WTC11 (cell line): ENCODE measurements around the gene EGLN2. TPM values are rescaled to one million over a fixed set of nuclear protein-coding genes. Genes with fewer than 3 reads are reported as not detected.

Experiments
- ATAC-seq: fragments of 200-7000 bp; cut with Tn5 transposase; 2 replicates; pipeline ENCODE4 v1.10.0; 2021; ENCODE audit warnings: mild to moderate bottlenecking, moderate library complexity
- CTCF ChIA-PET: fragments of 300-600 bp; sonication (Branson Sonifier 250); formaldehyde crosslinking; loops from one replicate; lab custom pipeline; 2021; ENCODE audit warnings: antibody characterized with exemption; lab: Charles Lee
- POLR2A ChIA-PET: fragments of 350-600 bp; sonication (Branson Sonifier 250); formaldehyde crosslinking; loops from one replicate; lab custom pipeline; 2021; ENCODE audit warnings: antibody characterized with exemption; lab: Charles Lee
- DNase-seq: peaks from one replicate; pipeline ENCODE4 v3.0.0; 2021; ENCODE audit warnings: low spot score
- H3K27ac Mint-ChIP-seq: 2 replicates; pipeline ENCODE4 v1.8.0; 2021; ENCODE audit warnings: mixed read lengths
- H3K27me3 Mint-ChIP-seq: 2 replicates; pipeline ENCODE4 v1.8.0; 2021; ENCODE audit warnings: low read depth, mild to moderate bottlenecking, moderate library complexity, mixed read lengths
- H3K36me3 Mint-ChIP-seq: 2 replicates; pipeline ENCODE4 v1.8.0; 2021; ENCODE audit warnings: mixed read lengths
- H3K4me1 Mint-ChIP-seq: 2 replicates; pipeline ENCODE4 v1.8.0; 2022; ENCODE audit warnings: mixed read lengths
- H3K4me3 Mint-ChIP-seq: 2 replicates; pipeline ENCODE4 v1.8.0; 2021; ENCODE audit warnings: mild to moderate bottlenecking, moderate library complexity, mixed read lengths
- H3K9me3 Mint-ChIP-seq: 2 replicates; pipeline ENCODE4 v1.8.0; 2021; ENCODE audit warnings: mixed read lengths
- ELF4 ChIP-seq: sonication (generic); formaldehyde crosslinking; IDR thresholded peaks from 2 replicates; pipeline ENCODE4 v1.8.1; 2022; ENCODE audit warnings: low read depth, mild to moderate bottlenecking, moderate library complexity, missing genetic modification reagents
- ETV6 ChIP-seq: sonication (generic); formaldehyde crosslinking; IDR thresholded peaks from 2 replicates; pipeline ENCODE4 v1.8.1; 2022; ENCODE audit warnings: mild to moderate bottlenecking, missing genetic modification reagents
- FOXK1 ChIP-seq: sonication (generic); formaldehyde crosslinking; IDR thresholded peaks from 2 replicates; pipeline ENCODE4 v1.8.0; 2022; ENCODE audit warnings: mild to moderate bottlenecking, moderate library complexity, missing genetic modification reagents
- FOXP1 ChIP-seq: sonication (generic); formaldehyde crosslinking; IDR thresholded peaks from 2 replicates; pipeline ENCODE4 v1.8.0; 2022; ENCODE audit warnings: missing genetic modification reagents, mild to moderate bottlenecking, moderate library complexity, borderline replicate concordance
- GTF2I ChIP-seq: fragments of 250-450 bp; sonication (Bioruptor Pico); conservative IDR thresholded peaks from 2 replicates; pipeline ENCODE4 v1.4.0; 2021; ENCODE audit warnings: mild to moderate bottlenecking
- IRF2 ChIP-seq: sonication (generic); formaldehyde crosslinking; IDR thresholded peaks from 2 replicates; pipeline ENCODE4 v1.8.0; 2022; ENCODE audit warnings: low read depth, missing genetic modification reagents, borderline replicate concordance
- MYBL2 ChIP-seq: sonication (generic); formaldehyde crosslinking; IDR thresholded peaks from 2 replicates; pipeline ENCODE4 v1.8.1; 2023; ENCODE audit warnings: mild to moderate bottlenecking, moderate library complexity, missing genetic modification reagents
- NFYB ChIP-seq: sonication (generic); formaldehyde crosslinking; conservative IDR thresholded peaks from 2 replicates; pipeline ENCODE4 v1.8.0; 2022; ENCODE audit warnings: low read depth, missing genetic modification reagents
- RELA ChIP-seq: sonication (generic); formaldehyde crosslinking; IDR thresholded peaks from 2 replicates; pipeline ENCODE4 v1.8.1; 2022; ENCODE audit warnings: missing genetic modification reagents, mild to moderate bottlenecking, borderline replicate concordance
- SP1 ChIP-seq: sonication (generic); formaldehyde crosslinking; conservative IDR thresholded peaks from 2 replicates; pipeline ENCODE4 v1.8.1; 2022; ENCODE audit warnings: missing genetic modification reagents
- ZNF121 ChIP-seq: sonication (generic); formaldehyde crosslinking; IDR thresholded peaks from 2 replicates; pipeline ENCODE4 v1.8.0; 2023; ENCODE audit warnings: missing genetic modification reagents
- ZNF423 ChIP-seq: fragments of 250-450 bp; sonication (Bioruptor Pico); IDR thresholded peaks from 2 replicates; pipeline ENCODE4 v2.1.2; 2022; ENCODE audit warnings: mild to moderate bottlenecking, moderate library complexity
- ZNF671 ChIP-seq: fragments of 250-450 bp; sonication (Bioruptor Pico); IDR thresholded peaks from 2 replicates; pipeline ENCODE4 v1.8.0; 2021; ENCODE audit warnings: mild to moderate bottlenecking
- total RNA-seq: library from RNA; stranded (reverse); gene quantifications from 3 replicates; pipeline ENCODE4 v1.2.3, GENCODE V29; 2021
- TF ChIP-seq, protein P1 (sequence below): sonication (generic); formaldehyde crosslinking; IDR thresholded peaks from 2 replicates; pipeline ENCODE4 v1.8.0; 2022; ENCODE audit warnings: mild to moderate bottlenecking, missing genetic modification reagents
- TF ChIP-seq, protein P2 (sequence below): sonication (generic); formaldehyde crosslinking; IDR thresholded peaks from 2 replicates; pipeline ENCODE4 v1.8.0; 2023; ENCODE audit warnings: mild to moderate bottlenecking, missing genetic modification reagents
- TF ChIP-seq, protein P3 (sequence below): fragments of 250-450 bp; sonication (Bioruptor Pico); IDR thresholded peaks from 2 replicates; pipeline ENCODE4 v1.8.0; 2021; ENCODE audit warnings: mild to moderate bottlenecking
- TF ChIP-seq, protein P4 (sequence below): sonication (generic); formaldehyde crosslinking; IDR thresholded peaks from 2 replicates; pipeline ENCODE4 v1.8.1; 2023; ENCODE audit warnings: mild to moderate bottlenecking, moderate library complexity, missing genetic modification reagents
- TF ChIP-seq, protein P5 (sequence below): sonication (generic); formaldehyde crosslinking; IDR thresholded peaks from 2 replicates; pipeline ENCODE4 v1.8.1; 2023; ENCODE audit warnings: mild to moderate bottlenecking, missing genetic modification reagents
- TF ChIP-seq, protein P6 (sequence below): sonication (generic); formaldehyde crosslinking; IDR thresholded peaks from 2 replicates; pipeline ENCODE4 v1.8.1; 2023; ENCODE audit warnings: mild to moderate bottlenecking, missing genetic modification reagents
- TF ChIP-seq, protein P7 (sequence below): sonication (generic); formaldehyde crosslinking; IDR thresholded peaks from 2 replicates; pipeline ENCODE4 v1.8.1; 2022; ENCODE audit warnings: mild to moderate bottlenecking, moderate library complexity, missing genetic modification reagents
- TF ChIP-seq, protein P8 (sequence below): sonication (generic); formaldehyde crosslinking; IDR thresholded peaks from 2 replicates; pipeline ENCODE4 v1.8.1; 2022; ENCODE audit warnings: mild to moderate bottlenecking, missing genetic modification reagents, moderate library complexity, borderline replicate concordance

The EGLN2 gene
- total RNA-seq, 1 experiment from 2014 or later: 102 TPM

DNA sequence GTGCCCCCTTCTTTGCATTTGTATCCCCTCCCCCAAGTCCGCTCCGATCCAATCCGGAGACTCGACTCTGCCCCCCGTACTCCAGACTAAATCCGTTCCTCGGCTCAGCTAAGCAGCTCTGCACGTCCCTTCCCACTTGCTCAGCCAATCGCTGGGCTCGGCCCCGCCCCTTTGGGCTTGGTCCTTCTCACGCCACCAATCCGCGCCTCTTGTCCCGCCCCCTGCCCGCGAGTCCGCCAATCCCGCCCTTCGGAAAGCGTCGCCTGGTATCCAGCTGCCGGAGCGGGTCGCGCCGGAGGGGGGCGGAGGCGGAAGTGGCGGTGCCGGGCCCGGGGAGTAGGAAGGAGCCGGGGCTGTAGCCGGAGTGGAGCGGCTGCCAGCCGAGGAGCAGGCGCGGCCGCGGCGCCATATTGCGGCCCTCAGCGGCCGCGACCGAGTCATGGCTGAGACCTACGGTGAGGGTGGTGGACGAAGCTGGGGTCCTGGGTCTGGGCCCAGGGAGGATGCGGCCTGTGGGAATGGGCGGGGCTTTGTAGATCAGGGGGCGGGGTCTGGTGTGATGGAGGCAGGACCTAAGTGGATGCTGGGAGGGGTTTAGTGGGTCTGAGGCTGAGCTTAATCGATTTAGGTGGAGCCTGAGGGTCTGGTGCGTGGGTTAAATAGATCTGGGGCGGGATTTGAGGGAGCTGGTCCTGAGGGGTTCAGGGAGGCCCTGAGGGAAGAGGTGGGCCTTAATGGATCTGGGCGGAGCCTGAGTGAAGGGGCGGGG lies 20.9 kb upstream of the EGLN2 start, which contains the start of gene RAB4B:
TSS of gene RAB4B (plus strand) at position 311 of the 769 bp plus-strand sequence. CDS start at position 440, 129 bp downstream.
- ChIA-PET CTCF (interaction anchor here (0.6 to 4.7 kb wide), 30 partner anchors 16 to 696 kb away, joined by 3 to 76 read pairs (median 4); partner anchors contain the start of genes ACTMAP, COQ8B, EGLN2 and ITPKC), POLR2A (interaction anchor here (0.5 to 3.2 kb wide), 25 partner anchors 8 to 586 kb away, joined by 3 to 48 read pairs (median 5); partner anchors contain the start of genes ACTMAP, B9D2, COQ8B and EGLN2)
- peak; percentile 100 for DNase-seq
- no peaks in the 10 kb centered on the region for H3K27me3 Mint-ChIP-seq
- peak; percentile 79 for ATAC-seq
- H3K27ac Mint-ChIP-seq: peak within 1 kb of the TSS; percentile 97
- H3K4me3 Mint-ChIP-seq: peak within 1 kb of the TSS; percentile 76
- no peaks in the 10 kb centered on the region for H3K9me3 Mint-ChIP-seq
- H3K4me1 Mint-ChIP-seq: peaks cover 27% of the 10 kb centered on the region
- H3K36me3 Mint-ChIP-seq: 0 out of 2 replicates have a peak, but pooled peaks cover 3% of the 10 kb centered on the region
- peak; percentile 99 for TF ChIP-seq SP1 (CRISPR knock-in tag)
- TF ChIP-seq FOXK1: no peak; the same call in 1 of the 2 replicates
- TF ChIP-seq, protein P1, sequence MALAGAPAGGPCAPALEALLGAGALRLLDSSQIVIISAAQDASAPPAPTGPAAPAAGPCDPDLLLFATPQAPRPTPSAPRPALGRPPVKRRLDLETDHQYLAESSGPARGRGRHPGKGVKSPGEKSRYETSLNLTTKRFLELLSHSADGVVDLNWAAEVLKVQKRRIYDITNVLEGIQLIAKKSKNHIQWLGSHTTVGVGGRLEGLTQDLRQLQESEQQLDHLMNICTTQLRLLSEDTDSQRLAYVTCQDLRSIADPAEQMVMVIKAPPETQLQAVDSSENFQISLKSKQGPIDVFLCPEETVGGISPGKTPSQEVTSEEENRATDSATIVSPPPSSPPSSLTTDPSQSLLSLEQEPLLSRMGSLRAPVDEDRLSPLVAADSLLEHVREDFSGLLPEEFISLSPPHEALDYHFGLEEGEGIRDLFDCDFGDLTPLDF (CRISPR knock-in tag): no peak
- TF ChIP-seq ZNF671 (CRISPR knock-in tag): no peak
- TF ChIP-seq ELF4 (CRISPR knock-in tag): no peak
- TF ChIP-seq, protein P2, sequence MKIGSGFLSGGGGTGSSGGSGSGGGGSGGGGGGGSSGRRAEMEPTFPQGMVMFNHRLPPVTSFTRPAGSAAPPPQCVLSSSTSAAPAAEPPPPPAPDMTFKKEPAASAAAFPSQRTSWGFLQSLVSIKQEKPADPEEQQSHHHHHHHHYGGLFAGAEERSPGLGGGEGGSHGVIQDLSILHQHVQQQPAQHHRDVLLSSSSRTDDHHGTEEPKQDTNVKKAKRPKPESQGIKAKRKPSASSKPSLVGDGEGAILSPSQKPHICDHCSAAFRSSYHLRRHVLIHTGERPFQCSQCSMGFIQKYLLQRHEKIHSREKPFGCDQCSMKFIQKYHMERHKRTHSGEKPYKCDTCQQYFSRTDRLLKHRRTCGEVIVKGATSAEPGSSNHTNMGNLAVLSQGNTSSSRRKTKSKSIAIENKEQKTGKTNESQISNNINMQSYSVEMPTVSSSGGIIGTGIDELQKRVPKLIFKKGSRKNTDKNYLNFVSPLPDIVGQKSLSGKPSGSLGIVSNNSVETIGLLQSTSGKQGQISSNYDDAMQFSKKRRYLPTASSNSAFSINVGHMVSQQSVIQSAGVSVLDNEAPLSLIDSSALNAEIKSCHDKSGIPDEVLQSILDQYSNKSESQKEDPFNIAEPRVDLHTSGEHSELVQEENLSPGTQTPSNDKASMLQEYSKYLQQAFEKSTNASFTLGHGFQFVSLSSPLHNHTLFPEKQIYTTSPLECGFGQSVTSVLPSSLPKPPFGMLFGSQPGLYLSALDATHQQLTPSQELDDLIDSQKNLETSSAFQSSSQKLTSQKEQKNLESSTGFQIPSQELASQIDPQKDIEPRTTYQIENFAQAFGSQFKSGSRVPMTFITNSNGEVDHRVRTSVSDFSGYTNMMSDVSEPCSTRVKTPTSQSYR (CRISPR knock-in tag): no peak
- TF ChIP-seq, protein P3, sequence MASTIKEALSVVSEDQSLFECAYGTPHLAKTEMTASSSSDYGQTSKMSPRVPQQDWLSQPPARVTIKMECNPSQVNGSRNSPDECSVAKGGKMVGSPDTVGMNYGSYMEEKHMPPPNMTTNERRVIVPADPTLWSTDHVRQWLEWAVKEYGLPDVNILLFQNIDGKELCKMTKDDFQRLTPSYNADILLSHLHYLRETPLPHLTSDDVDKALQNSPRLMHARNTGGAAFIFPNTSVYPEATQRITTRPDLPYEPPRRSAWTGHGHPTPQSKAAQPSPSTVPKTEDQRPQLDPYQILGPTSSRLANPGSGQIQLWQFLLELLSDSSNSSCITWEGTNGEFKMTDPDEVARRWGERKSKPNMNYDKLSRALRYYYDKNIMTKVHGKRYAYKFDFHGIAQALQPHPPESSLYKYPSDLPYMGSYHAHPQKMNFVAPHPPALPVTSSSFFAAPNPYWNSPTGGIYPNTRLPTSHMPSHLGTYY (CRISPR knock-in tag): no peak
- TF ChIP-seq, protein P4, sequence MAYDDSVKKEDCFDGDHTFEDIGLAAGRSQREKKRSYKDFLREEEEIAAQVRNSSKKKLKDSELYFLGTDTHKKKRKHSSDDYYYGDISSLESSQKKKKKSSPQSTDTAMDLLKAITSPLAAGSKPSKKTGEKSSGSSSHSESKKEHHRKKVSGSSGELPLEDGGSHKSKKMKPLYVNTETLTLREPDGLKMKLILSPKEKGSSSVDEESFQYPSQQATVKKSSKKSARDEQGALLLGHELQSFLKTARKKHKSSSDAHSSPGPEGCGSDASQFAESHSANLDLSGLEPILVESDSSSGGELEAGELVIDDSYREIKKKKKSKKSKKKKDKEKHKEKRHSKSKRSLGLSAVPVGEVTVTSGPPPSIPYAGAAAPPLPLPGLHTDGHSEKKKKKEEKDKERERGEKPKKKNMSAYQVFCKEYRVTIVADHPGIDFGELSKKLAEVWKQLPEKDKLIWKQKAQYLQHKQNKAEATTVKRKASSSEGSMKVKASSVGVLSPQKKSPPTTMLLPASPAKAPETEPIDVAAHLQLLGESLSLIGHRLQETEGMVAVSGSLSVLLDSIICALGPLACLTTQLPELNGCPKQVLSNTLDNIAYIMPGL (CRISPR knock-in tag): no peak
- TF ChIP-seq, protein P5, sequence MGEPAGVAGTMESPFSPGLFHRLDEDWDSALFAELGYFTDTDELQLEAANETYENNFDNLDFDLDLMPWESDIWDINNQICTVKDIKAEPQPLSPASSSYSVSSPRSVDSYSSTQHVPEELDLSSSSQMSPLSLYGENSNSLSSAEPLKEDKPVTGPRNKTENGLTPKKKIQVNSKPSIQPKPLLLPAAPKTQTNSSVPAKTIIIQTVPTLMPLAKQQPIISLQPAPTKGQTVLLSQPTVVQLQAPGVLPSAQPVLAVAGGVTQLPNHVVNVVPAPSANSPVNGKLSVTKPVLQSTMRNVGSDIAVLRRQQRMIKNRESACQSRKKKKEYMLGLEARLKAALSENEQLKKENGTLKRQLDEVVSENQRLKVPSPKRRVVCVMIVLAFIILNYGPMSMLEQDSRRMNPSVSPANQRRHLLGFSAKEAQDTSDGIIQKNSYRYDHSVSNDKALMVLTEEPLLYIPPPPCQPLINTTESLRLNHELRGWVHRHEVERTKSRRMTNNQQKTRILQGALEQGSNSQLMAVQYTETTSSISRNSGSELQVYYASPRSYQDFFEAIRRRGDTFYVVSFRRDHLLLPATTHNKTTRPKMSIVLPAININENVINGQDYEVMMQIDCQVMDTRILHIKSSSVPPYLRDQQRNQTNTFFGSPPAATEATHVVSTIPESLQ (CRISPR knock-in tag): no peak
- TF ChIP-seq, protein P6, sequence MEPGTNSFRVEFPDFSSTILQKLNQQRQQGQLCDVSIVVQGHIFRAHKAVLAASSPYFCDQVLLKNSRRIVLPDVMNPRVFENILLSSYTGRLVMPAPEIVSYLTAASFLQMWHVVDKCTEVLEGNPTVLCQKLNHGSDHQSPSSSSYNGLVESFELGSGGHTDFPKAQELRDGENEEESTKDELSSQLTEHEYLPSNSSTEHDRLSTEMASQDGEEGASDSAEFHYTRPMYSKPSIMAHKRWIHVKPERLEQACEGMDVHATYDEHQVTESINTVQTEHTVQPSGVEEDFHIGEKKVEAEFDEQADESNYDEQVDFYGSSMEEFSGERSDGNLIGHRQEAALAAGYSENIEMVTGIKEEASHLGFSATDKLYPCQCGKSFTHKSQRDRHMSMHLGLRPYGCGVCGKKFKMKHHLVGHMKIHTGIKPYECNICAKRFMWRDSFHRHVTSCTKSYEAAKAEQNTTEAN: no peak
- 0 out of 2 replicates have a peak, but pooled peaks have one; percentile 40 for TF ChIP-seq FOXP1
- TF ChIP-seq MYBL2 (CRISPR knock-in tag): no peak
- TF ChIP-seq ZNF423 (CRISPR knock-in tag): no peak
- TF ChIP-seq ZNF121 (CRISPR knock-in tag): no peak
- no peak for TF ChIP-seq GTF2I (CRISPR knock-in tag)
- TF ChIP-seq, protein P7, sequence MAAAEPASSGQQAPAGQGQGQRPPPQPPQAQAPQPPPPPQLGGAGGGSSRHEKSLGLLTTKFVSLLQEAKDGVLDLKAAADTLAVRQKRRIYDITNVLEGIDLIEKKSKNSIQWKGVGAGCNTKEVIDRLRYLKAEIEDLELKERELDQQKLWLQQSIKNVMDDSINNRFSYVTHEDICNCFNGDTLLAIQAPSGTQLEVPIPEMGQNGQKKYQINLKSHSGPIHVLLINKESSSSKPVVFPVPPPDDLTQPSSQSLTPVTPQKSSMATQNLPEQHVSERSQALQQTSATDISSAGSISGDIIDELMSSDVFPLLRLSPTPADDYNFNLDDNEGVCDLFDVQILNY (CRISPR knock-in tag): 0 out of 2 replicates have a peak, but pooled peaks have one; percentile 36
- no peak for TF ChIP-seq IRF2
- TF ChIP-seq, protein P8, sequence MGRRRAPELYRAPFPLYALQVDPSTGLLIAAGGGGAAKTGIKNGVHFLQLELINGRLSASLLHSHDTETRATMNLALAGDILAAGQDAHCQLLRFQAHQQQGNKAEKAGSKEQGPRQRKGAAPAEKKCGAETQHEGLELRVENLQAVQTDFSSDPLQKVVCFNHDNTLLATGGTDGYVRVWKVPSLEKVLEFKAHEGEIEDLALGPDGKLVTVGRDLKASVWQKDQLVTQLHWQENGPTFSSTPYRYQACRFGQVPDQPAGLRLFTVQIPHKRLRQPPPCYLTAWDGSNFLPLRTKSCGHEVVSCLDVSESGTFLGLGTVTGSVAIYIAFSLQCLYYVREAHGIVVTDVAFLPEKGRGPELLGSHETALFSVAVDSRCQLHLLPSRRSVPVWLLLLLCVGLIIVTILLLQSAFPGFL (CRISPR knock-in tag): no peak
- no peak for TF ChIP-seq RELA (CRISPR knock-in tag)
- peak; percentile 99 for TF ChIP-seq NFYB (CRISPR knock-in tag)
- TF ChIP-seq ETV6: peak; percentile 39; the same call in 1 of the 2 replicates
